Measurements from ENCODE around the gene NT5C3B.

The NT5C3B gene

GRCh38 chr17:41787021-41787418 lies 49.0 kb downstream of the NT5C3B start:
- TF ChIP-seq TEAD4 (IDR thresholded peaks at IDR 0.05): peak; percentile 57
- TF ChIP-seq TCF12 (IDR thresholded peaks at IDR 0.05; ENCODE audit: low read depth): no peak; the same call in 1 of the 2 replicates
- TF ChIP-seq NFIC (IDR thresholded peaks at IDR 0.05): no peak

- TF ChIP-seq TEAD4 (IDR thresholded peaks at IDR 0.05) (no peak), MAX (IDR thresholded peaks at IDR 0.05) (peak; percentile 29; the same call in 1 of the 2 replicates), EP300 (IDR thresholded peaks at IDR 0.05; ENCODE audit: borderline replicate concordance) (no peak), EGR1 (IDR thresholded peaks at IDR 0.05) (no peak), YY1 (IDR thresholded peaks at IDR 0.05; ENCODE audit: low read depth) (no peak), TCF12 (IDR thresholded peaks at IDR 0.05; ENCODE audit: low read depth) (no peak; the same call in 1 of the 2 replicates), CREB1 (IDR thresholded peaks at IDR 0.05; ENCODE audit: low read depth) (peak; percentile 25; the same call in 1 of the 2 replicates), USF1 (IDR thresholded peaks at IDR 0.05) (no peak), FOXM1 (IDR thresholded peaks at IDR 0.05; ENCODE audit: borderline replicate concordance, low read depth) (no peak), NFIC (IDR thresholded peaks at IDR 0.05) (no peak; the same call in none of the 2 replicates), ZBTB7A (IDR thresholded peaks at IDR 0.05; ENCODE audit: low read depth) (0 out of 2 replicates have a peak, but pooled peaks have one; percentile 82), CEBPB (IDR thresholded peaks at IDR 0.05) (no peak), TAF1 (IDR thresholded peaks at IDR 0.05; ENCODE audit: low read depth) (peak; percentile 73; the same call in 1 of the 2 replicates), RAD21 (IDR thresholded peaks at IDR 0.05; ENCODE audit: low read depth) (peak; percentile 29; the same call in 1 of the 2 replicates)
These were observed 49.6 kb downstream of the NT5C3B start, which contains the start of gene JUP for GRCh38 chr17:41786227-41787020. Gene JUP (minus strand): TSS chr17:41786711. CDS start chr17:41771854, 14,857 bp downstream.

GRCh38 chr17:41785859-41786226 lies 50.2 kb downstream of the NT5C3B start:
- TF ChIP-seq RAD21 (IDR thresholded peaks at IDR 0.05; ENCODE audit: low read depth) (peak; percentile 34; the same call in 1 of the 2 replicates), TAF1 (IDR thresholded peaks at IDR 0.05; ENCODE audit: low read depth) (peak; percentile 20; the same call in 1 of the 2 replicates), TEAD4 (IDR thresholded peaks at IDR 0.05) (peak; percentile 47), TCF12 (IDR thresholded peaks at IDR 0.05; ENCODE audit: low read depth) (peak; percentile 76), MAX (IDR thresholded peaks at IDR 0.05) (peak; percentile 79), CEBPB (IDR thresholded peaks at IDR 0.05) (0 out of 2 replicates have a peak, but pooled peaks have one; percentile 64), YY1 (IDR thresholded peaks at IDR 0.05; ENCODE audit: low read depth) (0 out of 2 replicates have a peak, but pooled peaks have one; percentile 41), EP300 (IDR thresholded peaks at IDR 0.05; ENCODE audit: borderline replicate concordance) (peak; percentile 64; the same call in 1 of the 2 replicates), USF1 (IDR thresholded peaks at IDR 0.05) (no peak), REST (IDR thresholded peaks at IDR 0.05; ENCODE audit: low read depth) (no peak)

GRCh38 chr17:41785091-41785858 lies 50.8 kb downstream of the NT5C3B start:
- TF ChIP-seq ZBTB7A (IDR thresholded peaks at IDR 0.05; ENCODE audit: low read depth): no peak; the same call in 1 of the 2 replicates
- no peak for TF ChIP-seq USF1 (IDR thresholded peaks at IDR 0.05)
- peak; percentile 53; the same call in 1 of the 2 replicates for TF ChIP-seq TEAD4 (IDR thresholded peaks at IDR 0.05)

GRCh38 chr17:41784207-41784744 lies 51.8 kb downstream of the NT5C3B start:
- no peak for TF ChIP-seq TAF1 (IDR thresholded peaks at IDR 0.05; ENCODE audit: low read depth)
- peak; percentile 26; the same call in 1 of the 2 replicates for TF ChIP-seq NFIC (IDR thresholded peaks at IDR 0.05)
- TF ChIP-seq EGR1 (IDR thresholded peaks at IDR 0.05): peak; percentile 75
- 0 out of 2 replicates have a peak, but pooled peaks have one; percentile 16 for TF ChIP-seq MAX (IDR thresholded peaks at IDR 0.05)

- no peak for TF ChIP-seq ZBTB7A (IDR thresholded peaks at IDR 0.05; ENCODE audit: low read depth)
- TF ChIP-seq REST (IDR thresholded peaks at IDR 0.05; ENCODE audit: low read depth): no peak
- TF ChIP-seq TAF1 (IDR thresholded peaks at IDR 0.05; ENCODE audit: low read depth): no peak
- no peak for TF ChIP-seq FOXM1 (IDR thresholded peaks at IDR 0.05; ENCODE audit: borderline replicate concordance, low read depth)
- TF ChIP-seq EGR1 (IDR thresholded peaks at IDR 0.05): no peak
- no peak for TF ChIP-seq TCF12 (IDR thresholded peaks at IDR 0.05; ENCODE audit: low read depth)
- no peak for TF ChIP-seq MAX (IDR thresholded peaks at IDR 0.05)
- TF ChIP-seq USF1 (IDR thresholded peaks at IDR 0.05): no peak
- TF ChIP-seq RAD21 (IDR thresholded peaks at IDR 0.05; ENCODE audit: low read depth): no peak
- TF ChIP-seq CREB1 (IDR thresholded peaks at IDR 0.05; ENCODE audit: low read depth): no peak
- TF ChIP-seq EP300 (IDR thresholded peaks at IDR 0.05; ENCODE audit: borderline replicate concordance): no peak
- TF ChIP-seq TEAD4 (IDR thresholded peaks at IDR 0.05): no peak
- no peak for TF ChIP-seq YY1 (IDR thresholded peaks at IDR 0.05; ENCODE audit: low read depth)
- TF ChIP-seq NFIC (IDR thresholded peaks at IDR 0.05): no peak
- no peak for TF ChIP-seq CEBPB (IDR thresholded peaks at IDR 0.05)
These were observed 53.9 kb downstream of the NT5C3B start for GRCh38 chr17:41782142-41782541.

Data from Ishikawa (cell line).